HepG2 (cell line): ENCODE data around the gene PPP2R5B. TPM values are rescaled to one million over a fixed set of nuclear protein-coding genes. Genes with fewer than 3 reads are reported as not detected.

Source experiments
- ARID2 ChIP-seq: sonication (generic); formaldehyde crosslinking; IDR thresholded peaks from 2 replicates; pipeline ENCODE4 v1.8.1; 2022; ENCODE audit warnings: mild to moderate bottlenecking, missing genetic modification reagents, borderline replicate concordance
- ESRRA ChIP-seq: sonication (generic); formaldehyde crosslinking; IDR thresholded peaks from 2 replicates; pipeline ENCODE4 v1.5.1; 2020; ENCODE audit warnings: mild to moderate bottlenecking, low read depth, missing genetic modification reagents
- GPN1 ChIP-seq: sonication (generic); formaldehyde crosslinking; IDR thresholded peaks from 2 replicates; pipeline ENCODE4 v1.5.1; 2020; ENCODE audit warnings: missing genetic modification reagents, borderline replicate concordance
- HOXA9 ChIP-seq: sonication (generic); formaldehyde crosslinking; IDR thresholded peaks from 2 replicates; pipeline ENCODE4 v1.8.1; 2022; ENCODE audit warnings: missing genetic modification reagents, mild to moderate bottlenecking, moderate library complexity, borderline replicate concordance
- MIER3 ChIP-seq: IDR thresholded peaks from 2 replicates; pipeline ENCODE4 v1.6.1; 2016; ENCODE audit warnings: missing compliant biosample characterization, borderline replicate concordance
- REPIN1 ChIP-seq: sonication (generic); formaldehyde crosslinking; IDR thresholded peaks from 2 replicates; pipeline ENCODE4 v1.8.0; 2022; ENCODE audit warnings: missing genetic modification reagents, low read depth, mild to moderate bottlenecking, borderline replicate concordance
- SP140L ChIP-seq: sonication (generic); formaldehyde crosslinking; IDR thresholded peaks from 2 replicates; pipeline ENCODE4 v1.4.0; 2020; ENCODE audit warnings: missing genetic modification reagents, borderline replicate concordance
- TP53 ChIP-seq: sonication (generic); formaldehyde crosslinking; conservative IDR thresholded peaks from 2 replicates; pipeline ENCODE4 v1.4.0; 2020; ENCODE audit warnings: missing genetic modification reagents
- ZEB1 ChIP-seq: IDR thresholded peaks from 2 replicates; pipeline ENCODE4 v1.6.1; 2012; ENCODE audit warnings: mild to moderate bottlenecking, low read depth, inconsistent platforms; ENCODE audit not compliant: insufficient replicate concordance
- ZFP1 ChIP-seq: IDR thresholded peaks from 2 replicates; pipeline ENCODE4 v1.6.1; 2016
- ZMYM4 ChIP-seq: sonication (generic); formaldehyde crosslinking; IDR thresholded peaks from 2 replicates; pipeline ENCODE4 v1.8.1; 2023; ENCODE audit warnings: mild to moderate bottlenecking, missing genetic modification reagents
- ZNF207 ChIP-seq: fragments of 450-650 bp; IDR thresholded peaks from 2 replicates; pipeline ENCODE4 v1.6.1; 2016; ENCODE audit warnings: antibody characterized with exemption, borderline replicate concordance
- ZNF335 ChIP-seq: sonication (generic); formaldehyde crosslinking; IDR thresholded peaks from 2 replicates; pipeline ENCODE4 v1.4.0; 2020; ENCODE audit warnings: missing genetic modification reagents
- ZNF570 ChIP-seq: sonication (generic); formaldehyde crosslinking; IDR thresholded peaks from 2 replicates; pipeline ENCODE4 v1.4.0; 2020; ENCODE audit warnings: mild to moderate bottlenecking, missing genetic modification reagents, borderline replicate concordance
- ZNF747 ChIP-seq: sonication (generic); formaldehyde crosslinking; IDR thresholded peaks from 2 replicates; pipeline ENCODE4 v1.8.1; 2023; ENCODE audit warnings: missing genetic modification reagents, mild to moderate bottlenecking, borderline replicate concordance
- ZNF777 ChIP-seq: sonication (generic); formaldehyde crosslinking; IDR thresholded peaks from 2 replicates; pipeline ENCODE4 v1.4.0; 2020; ENCODE audit warnings: missing genetic modification reagents
- ZNF891 ChIP-seq: sonication (generic); formaldehyde crosslinking; IDR thresholded peaks from 2 replicates; pipeline ENCODE4 v1.5.0; 2020; ENCODE audit warnings: mild to moderate bottlenecking, missing genetic modification reagents
- polyA plus RNA-seq, 8 experiments: library from polyadenylated mRNA; depleted of rRNA in 3 of 8; stranded (reverse) in 7 of 8; unstranded in 1 of 8; fragments of >200 nt; fragmentation: Illumina TruSeq in 4 of 8; extraction: Trizol in 4 of 8; gene quantifications; 2 replicates each; pipeline versions ENCODE4 v1.2.1 to v1.2.3, GENCODE V29; 2011 to 2016; ENCODE audit warnings: low read depth in 4 of 8, missing spikeins in 1 of 8, mixed read lengths in 1 of 8; ENCODE audit not compliant: insufficient read depth in 1 of 8
- total RNA-seq, 5 experiments: library from RNA; depleted of rRNA; stranded (reverse); fragments of >200 nt; fragmentation: Illumina TruSeq; extraction: Trizol; gene quantifications; 2 replicates each; pipeline ENCODE4 v1.2.3, GENCODE V29; 2016; ENCODE audit warnings: low read depth in 1 of 5
- TF ChIP-seq, protein P1 (sequence below): sonication (generic); formaldehyde crosslinking; IDR thresholded peaks from 2 replicates; pipeline ENCODE4 v1.4.0; 2020; ENCODE audit warnings: mild to moderate bottlenecking, missing genetic modification reagents
- TF ChIP-seq, protein P2 (sequence below): sonication (generic); formaldehyde crosslinking; IDR thresholded peaks from 2 replicates; pipeline ENCODE4 v1.9.0; 2021; ENCODE audit warnings: missing genetic modification reagents, mild to moderate bottlenecking, borderline replicate concordance
- TF ChIP-seq, protein P3 (sequence below): sonication (generic); formaldehyde crosslinking; IDR thresholded peaks from 2 replicates; pipeline ENCODE4 v1.5.0; 2020; ENCODE audit warnings: mild to moderate bottlenecking, low read depth, missing genetic modification reagents, borderline replicate concordance
- TF ChIP-seq, protein P4 (sequence below): sonication (generic); formaldehyde crosslinking; IDR thresholded peaks from 2 replicates; pipeline ENCODE4 v1.4.0; 2020; ENCODE audit warnings: missing genetic modification reagents

Gene PPP2R5B
- total and polyA plus RNA-seq, 2 of the 13 experiments (the other 11 are each of a cell fraction or from before 2014, with no cell fraction given) = 2.3 to 8.3 TPM

DNA sequence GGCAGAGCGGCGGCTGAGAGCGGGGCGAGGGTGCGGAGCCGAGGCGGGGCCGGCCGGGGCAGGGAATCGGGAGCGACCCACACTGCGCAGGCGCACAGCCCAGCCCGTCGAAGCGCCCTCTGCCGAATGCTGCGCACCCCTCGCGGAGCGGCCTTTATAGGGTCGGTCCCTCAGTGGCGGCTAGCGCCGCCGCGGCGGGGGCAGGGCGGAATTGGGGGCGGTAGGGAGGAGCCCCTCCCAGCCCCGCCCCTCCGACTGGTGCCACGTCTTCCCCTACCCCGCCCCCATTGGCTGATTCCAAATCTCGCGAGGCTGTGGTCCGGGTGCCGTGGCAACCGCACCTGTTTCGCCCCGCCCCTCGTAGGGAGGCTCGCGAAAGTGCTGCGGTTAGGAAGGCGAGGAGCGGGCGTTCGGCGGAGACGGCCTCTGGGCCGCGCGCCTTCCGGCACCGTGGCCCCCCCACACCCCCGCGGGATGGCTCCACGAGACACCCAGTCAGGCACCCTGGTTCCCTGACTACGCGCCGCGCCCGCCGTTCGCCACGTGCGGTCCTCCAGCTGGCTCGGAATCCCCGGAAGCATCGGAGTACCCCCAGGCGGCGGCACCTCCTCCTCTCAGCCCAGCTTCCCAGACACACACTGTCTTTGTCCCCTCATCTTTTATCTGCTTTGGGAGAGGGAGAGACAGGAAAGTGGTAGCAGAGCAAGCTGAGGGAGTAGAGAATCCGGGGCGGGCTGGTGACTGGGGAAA lies 45.8 kb upstream of the PPP2R5B start, which contains the start of gene EHD1 (continued):
- TF ChIP-seq, protein P1, sequence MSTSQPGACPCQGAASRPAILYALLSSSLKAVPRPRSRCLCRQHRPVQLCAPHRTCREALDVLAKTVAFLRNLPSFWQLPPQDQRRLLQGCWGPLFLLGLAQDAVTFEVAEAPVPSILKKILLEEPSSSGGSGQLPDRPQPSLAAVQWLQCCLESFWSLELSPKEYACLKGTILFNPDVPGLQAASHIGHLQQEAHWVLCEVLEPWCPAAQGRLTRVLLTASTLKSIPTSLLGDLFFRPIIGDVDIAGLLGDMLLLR (CRISPR knock-in tag) = peak; percentile 93; the same call in 1 of the 2 replicates
- no peak; the same call in 1 of the 2 replicates for TF ChIP-seq ARID2 (CRISPR knock-in tag)
- no peak for TF ChIP-seq TP53 (CRISPR knock-in tag)
- TF ChIP-seq, protein P2, sequence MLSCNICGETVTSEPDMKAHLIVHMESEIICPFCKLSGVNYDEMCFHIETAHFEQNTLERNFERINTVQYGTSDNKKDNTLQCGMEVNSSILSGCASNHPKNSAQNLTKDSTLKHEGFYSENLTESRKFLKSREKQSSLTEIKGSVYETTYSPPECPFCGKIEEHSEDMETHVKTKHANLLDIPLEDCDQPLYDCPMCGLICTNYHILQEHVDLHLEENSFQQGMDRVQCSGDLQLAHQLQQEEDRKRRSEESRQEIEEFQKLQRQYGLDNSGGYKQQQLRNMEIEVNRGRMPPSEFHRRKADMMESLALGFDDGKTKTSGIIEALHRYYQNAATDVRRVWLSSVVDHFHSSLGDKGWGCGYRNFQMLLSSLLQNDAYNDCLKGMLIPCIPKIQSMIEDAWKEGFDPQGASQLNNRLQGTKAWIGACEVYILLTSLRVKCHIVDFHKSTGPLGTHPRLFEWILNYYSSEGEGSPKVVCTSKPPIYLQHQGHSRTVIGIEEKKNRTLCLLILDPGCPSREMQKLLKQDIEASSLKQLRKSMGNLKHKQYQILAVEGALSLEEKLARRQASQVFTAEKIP (CRISPR knock-in tag) = no peak
- no peak for TF ChIP-seq ZNF207
- TF ChIP-seq MIER3 (CRISPR knock-in tag) = no peak
- TF ChIP-seq ZEB1 = no peak
- TF ChIP-seq, protein P3, sequence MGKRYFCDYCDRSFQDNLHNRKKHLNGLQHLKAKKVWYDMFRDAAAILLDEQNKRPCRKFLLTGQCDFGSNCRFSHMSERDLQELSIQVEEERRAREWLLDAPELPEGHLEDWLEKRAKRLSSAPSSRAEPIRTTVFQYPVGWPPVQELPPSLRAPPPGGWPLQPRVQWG (CRISPR knock-in tag) = no peak
- TF ChIP-seq SP140L (CRISPR knock-in tag) = 0 out of 2 replicates have a peak, but pooled peaks have one; percentile 46
- peak; percentile 26 for TF ChIP-seq ESRRA (CRISPR knock-in tag)
- no peak; the same call in 1 of the 2 replicates for TF ChIP-seq REPIN1 (CRISPR knock-in tag)
- TF ChIP-seq, protein P4, sequence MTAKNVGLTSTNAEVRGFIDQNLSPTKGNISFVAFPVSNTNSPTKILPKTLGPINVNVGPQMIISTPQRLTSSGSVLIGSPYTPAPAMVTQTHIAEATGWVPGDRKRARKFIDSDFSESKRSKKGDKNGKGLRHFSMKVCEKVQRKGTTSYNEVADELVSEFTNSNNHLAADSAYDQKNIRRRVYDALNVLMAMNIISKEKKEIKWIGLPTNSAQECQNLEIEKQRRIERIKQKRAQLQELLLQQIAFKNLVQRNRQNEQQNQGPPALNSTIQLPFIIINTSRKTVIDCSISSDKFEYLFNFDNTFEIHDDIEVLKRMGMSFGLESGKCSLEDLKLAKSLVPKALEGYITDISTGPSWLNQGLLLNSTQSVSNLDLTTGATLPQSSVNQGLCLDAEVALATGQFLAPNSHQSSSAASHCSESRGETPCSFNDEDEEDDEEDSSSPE (CRISPR knock-in tag) = peak; percentile 61; the same call in 1 of the 2 replicates
- TF ChIP-seq ZFP1 = no peak; the same call in 1 of the 2 replicates
- TF ChIP-seq HOXA9 (CRISPR knock-in tag) = no peak
- peak; percentile 92 for TF ChIP-seq ZNF747
- TF ChIP-seq ZNF335 = no peak
- TF ChIP-seq GPN1 (CRISPR knock-in tag) = no peak
- TF ChIP-seq ZNF777 = peak; percentile 49; the same call in 1 of the 2 replicates
- 0 out of 2 replicates have a peak, but pooled peaks have one; percentile 6 for TF ChIP-seq ZNF570 (CRISPR knock-in tag)
- peak; percentile 43 for TF ChIP-seq ZNF891 (CRISPR knock-in tag)
- TF ChIP-seq ZMYM4 = peak; percentile 64; the same call in 1 of the 2 replicates
